DND-41 (cell line): ENCODE data around the gene DCLK2.

ENCODE experiments used
- ATAC-seq: fragments of 200-7000 bp; cut with Tn5 transposase; 3 replicates; pipeline ENCODE4 v1.9.1; 2021; ENCODE audit warnings: low read depth; ENCODE audit not compliant: insufficient read depth
- DNase-seq: peaks from one replicate; pipeline ENCODE4 v3.0.0-alpha.2; 2020
- H2AFZ ChIP-seq: 2 replicates; pipeline ENCODE4 v1.6.0; 2012; ENCODE audit warnings: low read depth, low read length
- H3K27ac ChIP-seq: 2 replicates; pipeline ENCODE4 v1.5.1; 2012; ENCODE audit warnings: low read length, inconsistent platforms
- H3K27me3 ChIP-seq: fragments of 200-600 bp; sonication (generic); 2 replicates; pipeline ENCODE4 v1.6.0; 2012; ENCODE audit warnings: low read length, mild to moderate bottlenecking, inconsistent platforms; ENCODE audit not compliant: insufficient read depth, poor library complexity
- H3K36me3 ChIP-seq: 2 replicates; pipeline ENCODE4 v1.5.1; 2012; ENCODE audit warnings: low read length, inconsistent platforms; ENCODE audit not compliant: insufficient read depth
- H3K4me1 ChIP-seq: 2 replicates; pipeline ENCODE4 v1.5.1; 2012; ENCODE audit warnings: mild to moderate bottlenecking, low read length; ENCODE audit not compliant: insufficient read depth
- H3K4me2 ChIP-seq: 2 replicates; pipeline ENCODE4 v1.6.0; 2012; ENCODE audit warnings: mild to moderate bottlenecking, moderate library complexity, low read length, inconsistent platforms; ENCODE audit not compliant: insufficient read depth
- H3K4me3 ChIP-seq, 2 experiments: fragments of 200-600 bp in 1 of 2; shearing (Covaris generic) in 1 of 2; 2 replicates each; pipeline ENCODE4 v1.5.1; 2012 to 2016; ENCODE audit warnings: inconsistent platforms in 2 of 2, low read length in 2 of 2, mild to moderate bottlenecking in 2 of 2, low read depth in 1 of 2, moderate library complexity in 1 of 2
- H3K79me2 ChIP-seq: 2 replicates; pipeline ENCODE4 v1.6.0; 2012; ENCODE audit warnings: low read length, inconsistent platforms; ENCODE audit not compliant: insufficient read depth
- H3K9ac ChIP-seq: 2 replicates; pipeline ENCODE4 v1.6.0; 2012; ENCODE audit warnings: low read depth, mild to moderate bottlenecking, inconsistent platforms, low read length, moderate library complexity
- H3K9me3 ChIP-seq: 2 replicates; pipeline ENCODE4 v1.5.1; 2012; ENCODE audit warnings: low read length, moderate library complexity, mild to moderate bottlenecking, inconsistent platforms; ENCODE audit not compliant: insufficient read depth, severe bottlenecking
- H4K20me1 ChIP-seq: 2 replicates; pipeline ENCODE4 v1.6.0; 2012; ENCODE audit warnings: low read length; ENCODE audit not compliant: insufficient read depth
- EZH2 ChIP-seq: IDR thresholded peaks from 3 replicates; pipeline ENCODE4 v1.6.1; 2012; ENCODE audit warnings: borderline replicate concordance, low read depth, mild to moderate bottlenecking, moderate library complexity, low read length, inconsistent platforms; ENCODE audit not compliant: severe bottlenecking
- TF ChIP-seq, protein P1 (sequence below): IDR thresholded peaks from 2 replicates; pipeline ENCODE4 v1.5.1; 2012; ENCODE audit warnings: borderline replicate concordance, low read length, moderate library complexity, mild to moderate bottlenecking; ENCODE audit not compliant: poor library complexity, severe bottlenecking; ENCODE audit errors: extremely low read depth

The DCLK2 gene

DNA sequence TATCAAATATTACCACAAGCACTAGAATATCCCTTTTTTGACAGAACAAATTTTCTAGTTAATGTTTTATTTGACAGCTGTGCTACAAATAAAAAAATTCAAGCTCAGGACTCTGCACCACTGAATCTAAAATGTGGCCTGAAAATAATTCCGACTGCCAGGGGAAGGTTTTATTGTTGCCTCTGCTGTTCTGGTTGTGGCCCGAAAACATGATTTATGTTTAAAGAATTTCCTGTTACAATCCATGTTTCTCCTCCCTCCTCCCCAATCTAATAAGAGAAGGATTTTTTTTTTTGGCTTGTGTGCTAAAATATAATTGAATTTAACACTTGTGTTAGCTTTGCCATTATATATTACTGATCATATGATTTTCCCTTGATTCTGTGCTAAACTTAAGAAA is 227.8 kb downstream of the DCLK2 start:
- TF ChIP-seq, protein P1, sequence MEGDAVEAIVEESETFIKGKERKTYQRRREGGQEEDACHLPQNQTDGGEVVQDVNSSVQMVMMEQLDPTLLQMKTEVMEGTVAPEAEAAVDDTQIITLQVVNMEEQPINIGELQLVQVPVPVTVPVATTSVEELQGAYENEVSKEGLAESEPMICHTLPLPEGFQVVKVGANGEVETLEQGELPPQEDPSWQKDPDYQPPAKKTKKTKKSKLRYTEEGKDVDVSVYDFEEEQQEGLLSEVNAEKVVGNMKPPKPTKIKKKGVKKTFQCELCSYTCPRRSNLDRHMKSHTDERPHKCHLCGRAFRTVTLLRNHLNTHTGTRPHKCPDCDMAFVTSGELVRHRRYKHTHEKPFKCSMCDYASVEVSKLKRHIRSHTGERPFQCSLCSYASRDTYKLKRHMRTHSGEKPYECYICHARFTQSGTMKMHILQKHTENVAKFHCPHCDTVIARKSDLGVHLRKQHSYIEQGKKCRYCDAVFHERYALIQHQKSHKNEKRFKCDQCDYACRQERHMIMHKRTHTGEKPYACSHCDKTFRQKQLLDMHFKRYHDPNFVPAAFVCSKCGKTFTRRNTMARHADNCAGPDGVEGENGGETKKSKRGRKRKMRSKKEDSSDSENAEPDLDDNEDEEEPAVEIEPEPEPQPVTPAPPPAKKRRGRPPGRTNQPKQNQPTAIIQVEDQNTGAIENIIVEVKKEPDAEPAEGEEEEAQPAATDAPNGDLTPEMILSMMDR = no peak
- TF ChIP-seq EZH2 = no peak
- Histone ChIP-seq H3K79me2 (no peaks in the 10 kb centered on the region), H3K4me2 (no peak overlapping the region), H3K36me3 (no peaks in the 10 kb centered on the region; the same call in 1 of the 2 replicates), H3K9ac (no peak overlapping the region), H3K4me3 (no peak overlapping the region), H3K27ac (no peak overlapping the region), H3K27me3 (no peaks in the 10 kb centered on the region), H4K20me1 (no peaks in the 10 kb centered on the region), H3K9me3 (no peaks in the 10 kb centered on the region), H2AFZ (no peak overlapping the region), H3K4me1 (no peaks in the 10 kb centered on the region)
- DNase-seq (no peak), ATAC-seq (no peak)

DNA sequence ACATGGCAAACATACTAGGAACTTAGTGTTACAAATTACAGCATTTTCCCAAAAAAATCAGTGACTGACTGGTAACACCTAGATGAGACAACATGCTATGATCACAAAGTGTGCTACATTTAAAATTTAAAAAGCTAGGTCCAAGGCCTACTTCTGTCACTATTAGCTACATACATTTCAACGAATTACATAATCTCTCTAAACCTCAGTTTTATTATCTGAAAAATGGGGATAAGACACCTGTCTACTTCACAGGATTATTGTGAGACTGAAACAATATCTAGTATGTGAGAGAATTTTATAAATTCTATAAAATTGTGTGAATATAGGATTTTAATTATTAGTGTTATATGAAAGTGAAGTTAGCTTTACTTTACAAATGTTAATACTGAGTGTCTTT is 228.5 kb downstream of the DCLK2 start:
- no peaks in the 10 kb centered on the region for H4K20me1 ChIP-seq
- no peak for ATAC-seq
- H3K4me3 ChIP-seq = no peak overlapping the region
- H3K79me2 ChIP-seq = no peaks in the 10 kb centered on the region
- no peaks in the 10 kb centered on the region for H3K27me3 ChIP-seq
- H3K36me3 ChIP-seq = no peaks in the 10 kb centered on the region; the same call in 1 of the 2 replicates
- no peak overlapping the region for H3K27ac ChIP-seq
- no peak overlapping the region for H3K9ac ChIP-seq
- no peaks in the 10 kb centered on the region for H3K4me1 ChIP-seq
- no peak for DNase-seq
- H2AFZ ChIP-seq = no peak overlapping the region
- TF ChIP-seq, protein P1 = no peak
- TF ChIP-seq EZH2 = no peak
- H3K9me3 ChIP-seq = no peaks in the 10 kb centered on the region
- no peak overlapping the region for H3K4me2 ChIP-seq
